Umbilical cord (tissue), 2 donors: ENCODE data around the gene TEX35. TPM values are rescaled to one million over a fixed set of nuclear protein-coding genes. Genes with fewer than 3 reads are reported as not detected.
A peak's percentile ranks its signal among the peaks of the same experiment; 100 is the strongest.
"Not testable (repeated sequence)": the region's sequence is repeated elsewhere in the genome, so short reads cannot be mapped to it uniquely, and the experiment has no call there.

ENCODE experiments used
- DNase-seq: peaks from one replicate; pipeline ENCODE4 v3.0.0-alpha.2; 2015; ENCODE audit warnings: low spot score
- total RNA-seq: library from RNA; depleted of rRNA; stranded (reverse); fragments of >200 nt; gene quantifications from one replicate; pipeline ENCODE4 v1.2.3, GENCODE V29; 2014; ENCODE audit warnings: low replicate concordance; ENCODE audit not compliant: insufficient read depth

TEX35 gene
- total RNA-seq, 1 donor from 2014 or later, result 0.72 TPM

DNA sequence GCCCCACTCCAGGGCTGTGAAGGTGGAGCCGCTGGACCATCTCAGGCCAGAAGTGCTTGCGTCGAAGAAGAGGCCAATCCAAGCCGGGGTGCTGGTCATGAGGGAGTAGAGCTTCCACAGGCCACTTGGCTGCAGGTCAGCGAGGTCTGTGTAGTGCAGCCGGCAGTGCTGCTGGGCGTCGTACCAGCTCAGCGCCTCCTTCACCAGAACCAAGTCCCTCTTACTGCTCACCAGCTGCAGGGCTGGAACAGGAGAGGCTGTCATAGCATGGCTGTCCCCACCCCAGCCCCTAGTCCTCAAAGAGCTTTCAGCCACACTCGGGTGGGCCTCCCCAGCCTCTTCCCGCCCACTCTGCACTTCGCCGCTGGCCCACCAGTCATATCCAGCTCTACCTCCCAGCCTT is 18.3 kb upstream of the TEX35 start:
- no peak for DNase-seq

GRCh38 chr1:178495158-178495557 is 17.8 kb upstream of the TEX35 start:
- DNase-seq, result no peak

DNA sequence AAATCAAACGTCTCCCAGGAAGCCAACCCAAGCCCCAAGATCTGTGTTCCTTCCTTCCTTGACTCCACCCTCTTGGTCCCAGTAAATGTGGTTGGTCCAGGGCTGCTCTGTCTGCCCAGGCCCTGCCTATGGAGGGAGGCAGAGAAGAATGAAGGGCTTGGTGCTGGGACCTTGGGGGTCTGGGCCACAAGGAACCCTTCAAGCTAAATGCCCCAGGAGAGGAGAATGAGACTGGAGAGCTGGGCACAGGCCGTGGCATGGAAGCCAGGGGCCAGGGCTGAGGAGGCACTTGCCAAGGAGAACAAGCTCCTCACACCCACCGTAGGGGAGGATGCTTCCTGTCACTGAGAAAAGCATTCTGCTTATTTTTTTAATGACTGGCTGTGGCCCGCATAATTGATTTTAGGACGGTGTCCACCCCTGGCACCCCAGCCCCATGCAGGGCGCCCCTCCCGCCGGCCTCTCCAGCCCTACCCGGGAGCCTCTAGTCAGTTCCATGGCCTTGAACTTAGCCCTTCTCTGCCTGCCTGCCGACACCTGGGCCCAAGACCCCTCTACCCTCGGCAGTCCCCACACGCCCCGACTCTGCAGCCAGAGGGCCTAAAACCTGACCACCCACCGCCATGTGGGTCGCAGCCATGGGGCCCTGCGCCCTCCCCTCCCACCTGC is 17.0 kb upstream of the TEX35 start:
- no peak for DNase-seq

DNA sequence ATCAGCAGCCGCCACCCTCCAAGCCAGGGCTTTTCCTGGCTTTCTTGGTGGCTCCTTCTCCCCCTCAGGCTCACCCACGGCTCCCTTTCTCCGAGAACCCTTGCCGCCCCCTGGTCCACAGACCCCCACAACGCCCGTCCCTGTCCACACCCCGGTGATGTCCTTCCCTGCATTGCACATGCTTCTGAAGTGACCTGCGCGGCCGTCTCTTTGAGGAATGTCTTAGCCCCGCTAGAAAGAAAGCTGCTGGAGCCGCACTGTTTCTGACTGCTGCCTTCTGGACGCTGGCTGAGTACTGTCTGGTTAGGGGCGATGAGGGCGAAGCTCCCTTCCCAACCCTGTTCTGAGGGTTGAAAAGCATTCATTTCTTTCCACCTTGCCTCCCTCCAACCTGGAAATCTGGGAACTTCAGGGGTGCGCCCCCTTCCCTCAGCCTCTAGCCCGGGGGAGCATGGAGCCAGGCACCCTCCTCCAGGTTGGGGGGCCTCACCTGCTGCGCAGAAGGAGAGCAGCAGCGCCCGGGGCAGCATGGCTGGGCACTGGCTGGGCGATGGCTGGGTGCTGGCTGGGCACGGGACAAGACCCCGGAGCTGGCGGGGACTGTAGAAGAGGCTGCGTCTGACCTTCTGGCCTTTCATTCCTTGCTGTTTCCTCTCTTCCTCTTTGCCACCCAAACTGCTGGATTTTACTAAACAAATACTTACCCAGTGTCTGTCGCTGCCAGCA is 16.3 kb upstream of the TEX35 start, which contains the start of gene CLEC20A:
CLEC20A (minus strand) TSS at position 555 of the 726 bp plus-strand sequence; CDS start at position 530, 25 bp downstream.
- DNase-seq, result no peak

DNA sequence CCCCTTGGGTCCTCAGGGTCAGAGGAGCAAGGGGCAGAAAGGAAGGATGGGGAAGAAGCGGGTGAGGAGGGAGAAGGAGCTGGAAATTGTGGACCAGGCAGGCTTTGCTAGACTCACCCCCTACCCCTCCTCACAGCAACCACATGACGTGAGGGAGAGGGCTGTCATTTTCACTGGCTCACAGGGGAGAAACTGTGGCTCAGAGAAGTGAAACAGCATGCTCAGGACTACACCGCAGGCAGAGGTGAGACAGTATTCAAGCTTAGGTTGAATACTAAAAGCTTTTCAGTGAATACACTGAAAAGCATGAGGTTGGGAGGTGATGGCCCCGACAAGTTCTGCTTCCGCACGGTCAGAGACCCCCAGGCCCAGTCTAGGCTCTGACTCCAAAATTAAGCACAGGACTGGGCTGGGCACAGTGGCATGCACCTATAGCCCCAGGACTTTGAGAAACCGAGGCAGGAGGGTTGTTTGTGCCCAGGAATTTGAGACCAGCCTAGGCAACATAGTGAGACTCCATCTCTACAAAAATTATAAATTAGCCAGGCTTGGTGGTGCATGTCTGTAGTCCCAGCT is 14.9 kb upstream of the TEX35 start:
- DNase-seq, result no peak

GRCh38 chr1:178498896-178499675 is 13.8 kb upstream of the TEX35 start:
- no peak for DNase-seq

- no peak for DNase-seq
Observed at GRCh38 chr1:178500091-178500770, 12.7 kb upstream of the TEX35 start.

DNA sequence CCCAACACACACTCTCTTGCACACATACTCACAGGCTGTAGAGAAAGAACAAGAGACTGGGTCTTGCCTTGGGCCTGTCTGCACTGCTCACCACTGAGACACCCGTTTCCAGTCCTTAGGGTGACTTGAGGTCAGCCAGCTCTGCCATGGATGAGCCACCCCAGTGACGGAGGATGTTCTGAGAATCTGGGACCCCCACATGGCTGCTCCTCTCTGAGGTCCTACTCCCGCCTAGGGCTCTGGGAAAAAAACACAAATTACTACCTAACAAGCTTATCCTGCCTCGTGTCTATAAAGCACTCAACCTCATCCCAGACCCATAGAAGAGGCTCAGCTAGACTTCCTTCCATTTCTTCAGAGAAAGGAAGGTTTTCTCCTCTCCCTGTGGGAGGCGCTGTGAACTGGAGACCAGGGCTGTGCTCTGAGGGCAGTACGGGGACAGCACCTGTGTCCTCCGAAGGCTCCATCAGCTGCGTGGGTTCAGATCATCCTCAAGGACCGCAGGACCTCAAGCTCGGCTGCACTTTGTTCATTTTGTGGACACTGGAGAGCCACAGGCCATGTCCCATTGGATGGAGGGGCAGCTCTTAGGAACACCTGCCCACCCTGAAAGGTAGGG is 11.9 kb upstream of the TEX35 start:
- no peak for DNase-seq

- DNase-seq, result peak; percentile 57
Observed at GRCh38 chr1:178501705-178502329, 11.1 kb upstream of the TEX35 start.

- DNase-seq, result no peak
Observed at GRCh38 chr1:178502330-178502714, 10.6 kb upstream of the TEX35 start.

DNA sequence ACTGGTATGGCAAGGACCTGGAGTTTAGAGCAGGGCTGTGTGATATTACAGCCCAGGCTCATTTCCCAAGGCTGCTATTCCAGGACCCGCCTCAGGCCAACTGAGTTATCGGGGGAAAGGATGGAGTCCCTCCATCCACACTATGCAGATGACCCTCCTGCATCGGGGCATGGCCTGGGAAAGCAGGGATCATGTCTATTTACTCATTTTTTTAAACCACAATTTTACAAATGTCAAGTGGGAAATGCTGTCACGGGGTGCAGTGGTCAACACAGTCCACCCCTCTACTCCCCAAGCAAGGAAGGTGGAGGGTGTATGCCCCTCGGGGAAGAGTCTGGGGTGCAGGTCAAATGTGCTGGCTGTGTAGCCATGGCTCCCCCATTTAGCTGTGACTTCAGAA is 10.1 kb upstream of the TEX35 start:
- DNase-seq, result no peak

DNA sequence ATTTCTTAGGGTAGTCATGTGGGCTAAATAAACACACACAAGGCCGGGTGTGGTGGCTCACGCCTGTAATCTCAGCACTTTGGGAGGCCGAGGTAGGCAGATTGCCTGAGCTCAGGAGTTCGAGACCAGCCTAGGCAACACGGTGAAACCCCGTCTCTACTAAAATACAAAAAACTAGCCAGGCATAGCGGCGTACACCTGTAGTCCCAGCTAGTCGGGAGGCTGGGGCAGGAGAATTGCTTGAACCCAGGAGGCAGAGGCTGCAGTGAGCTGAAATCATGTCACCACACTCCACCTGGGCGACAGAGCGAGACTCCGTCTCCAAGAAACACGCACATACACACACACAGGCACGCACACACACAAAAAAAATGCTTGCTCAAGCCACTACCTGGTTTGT is 9.6 kb upstream of the TEX35 start:
- not testable (repeated sequence) for DNase-seq

- DNase-seq, result no peak
Observed at GRCh38 chr1:178503849-178504248, 9.1 kb upstream of the TEX35 start.

GRCh38 chr1:178504286-178504685 is 8.6 kb upstream of the TEX35 start:
- DNase-seq, result no peak

DNA sequence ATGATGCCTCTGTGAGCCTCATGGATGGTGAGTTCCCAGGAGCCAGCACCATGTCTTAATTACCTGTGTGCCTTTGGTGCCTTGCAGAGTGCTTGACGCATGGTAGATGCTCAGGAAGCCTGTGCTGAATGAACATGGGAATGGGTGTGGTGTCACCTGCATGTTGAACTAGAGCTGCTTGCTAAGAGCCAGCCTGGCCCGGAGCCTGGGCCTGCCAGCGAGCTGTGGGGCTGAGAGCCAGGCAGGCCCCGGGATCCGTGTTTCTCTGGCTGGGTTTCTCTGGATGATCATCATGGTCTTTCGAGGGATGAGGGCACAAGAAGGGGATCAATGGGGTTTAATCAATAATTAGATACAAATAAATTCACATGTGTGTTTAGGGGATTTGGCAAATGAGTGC is 6.7 kb upstream of the TEX35 start:
- no peak for DNase-seq

- DNase-seq, result no peak
Observed at GRCh38 chr1:178506669-178507068, 6.2 kb upstream of the TEX35 start.

GRCh38 chr1:178509414-178510007 is 3.4 kb upstream of the TEX35 start:
- DNase-seq, result no peak

DNA sequence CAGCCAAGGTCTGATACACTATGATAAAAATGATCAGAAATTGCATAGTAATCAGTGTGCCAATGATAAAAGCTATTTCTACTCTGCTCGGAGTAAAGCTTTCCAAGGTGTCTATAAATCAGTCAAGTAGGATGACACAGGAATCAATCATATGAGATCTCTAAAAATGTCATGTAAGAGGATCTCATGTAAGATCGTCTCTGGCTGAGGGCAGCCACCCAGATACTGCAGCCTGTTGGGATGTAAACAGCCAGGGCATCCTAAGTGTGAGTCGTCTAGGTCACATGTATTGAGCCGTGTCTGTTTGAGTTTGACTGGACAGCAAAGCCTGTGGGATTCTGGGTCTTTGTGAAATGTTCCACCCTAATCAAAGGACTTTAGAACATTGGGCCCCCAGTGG is 2.8 kb upstream of the TEX35 start:
- no peak for DNase-seq

- DNase-seq, result peak; percentile 75
Observed at GRCh38 chr1:178513278-178513983, 522 bp downstream of the TEX35 start.

- DNase-seq, result no peak
Observed at GRCh38 chr1:178516110-178516509, 3.2 kb downstream of the TEX35 start.
